Mammary epithelial cell (primary cell): ENCODE measurements around the gene ISLR2.

Experiments
- EZH2 ChIP-seq: IDR thresholded peaks from 2 replicates; pipeline ENCODE4 v1.6.1; 2012; ENCODE audit warnings: low read length, inconsistent platforms, borderline replicate concordance
- TF ChIP-seq, protein P1 (sequence below), 2 donors: IDR thresholded peaks in 1 of 2; conservative IDR thresholded peaks in 1 of 2; 2 replicates each; pipeline ENCODE4 v1.5.1; 2011 to 2012; ENCODE audit warnings: inconsistent platforms in 2 of 2, low read length in 2 of 2, mild to moderate bottlenecking in 2 of 2, control low read depth in 1 of 2, low read depth in 1 of 2; ENCODE audit not compliant: insufficient read depth in 1 of 2; ENCODE audit errors: extremely low read depth in 1 of 2

- TF ChIP-seq, protein P1, sequence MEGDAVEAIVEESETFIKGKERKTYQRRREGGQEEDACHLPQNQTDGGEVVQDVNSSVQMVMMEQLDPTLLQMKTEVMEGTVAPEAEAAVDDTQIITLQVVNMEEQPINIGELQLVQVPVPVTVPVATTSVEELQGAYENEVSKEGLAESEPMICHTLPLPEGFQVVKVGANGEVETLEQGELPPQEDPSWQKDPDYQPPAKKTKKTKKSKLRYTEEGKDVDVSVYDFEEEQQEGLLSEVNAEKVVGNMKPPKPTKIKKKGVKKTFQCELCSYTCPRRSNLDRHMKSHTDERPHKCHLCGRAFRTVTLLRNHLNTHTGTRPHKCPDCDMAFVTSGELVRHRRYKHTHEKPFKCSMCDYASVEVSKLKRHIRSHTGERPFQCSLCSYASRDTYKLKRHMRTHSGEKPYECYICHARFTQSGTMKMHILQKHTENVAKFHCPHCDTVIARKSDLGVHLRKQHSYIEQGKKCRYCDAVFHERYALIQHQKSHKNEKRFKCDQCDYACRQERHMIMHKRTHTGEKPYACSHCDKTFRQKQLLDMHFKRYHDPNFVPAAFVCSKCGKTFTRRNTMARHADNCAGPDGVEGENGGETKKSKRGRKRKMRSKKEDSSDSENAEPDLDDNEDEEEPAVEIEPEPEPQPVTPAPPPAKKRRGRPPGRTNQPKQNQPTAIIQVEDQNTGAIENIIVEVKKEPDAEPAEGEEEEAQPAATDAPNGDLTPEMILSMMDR (conservative IDR thresholded peaks at IDR 0.05 in 1 of 2, IDR thresholded peaks at IDR 0.05 in 1 of 2; ENCODE audit: extremely low read depth in 1 of 2, insufficient read depth in 1 of 2, low read depth in 1 of 2, low read length in 2 of 2) = no peak
- no peak for TF ChIP-seq EZH2
Measured at GRCh38 chr15:74135041-74135565, 4.7 kb downstream of the ISLR2 start.
